Glomerular visceral epithelial cell (primary cell): ENCODE measurements around the gene OAS1.
"Not testable (repeated sequence)": the region's sequence is repeated elsewhere in the genome, so short reads cannot be mapped to it uniquely, and the experiment has no call there.

Source experiments
- DNase-seq: peaks from one replicate; pipeline ENCODE4 v3.0.0-alpha.2; 2016; ENCODE audit errors: extremely low spot score

Gene OAS1

DNA sequence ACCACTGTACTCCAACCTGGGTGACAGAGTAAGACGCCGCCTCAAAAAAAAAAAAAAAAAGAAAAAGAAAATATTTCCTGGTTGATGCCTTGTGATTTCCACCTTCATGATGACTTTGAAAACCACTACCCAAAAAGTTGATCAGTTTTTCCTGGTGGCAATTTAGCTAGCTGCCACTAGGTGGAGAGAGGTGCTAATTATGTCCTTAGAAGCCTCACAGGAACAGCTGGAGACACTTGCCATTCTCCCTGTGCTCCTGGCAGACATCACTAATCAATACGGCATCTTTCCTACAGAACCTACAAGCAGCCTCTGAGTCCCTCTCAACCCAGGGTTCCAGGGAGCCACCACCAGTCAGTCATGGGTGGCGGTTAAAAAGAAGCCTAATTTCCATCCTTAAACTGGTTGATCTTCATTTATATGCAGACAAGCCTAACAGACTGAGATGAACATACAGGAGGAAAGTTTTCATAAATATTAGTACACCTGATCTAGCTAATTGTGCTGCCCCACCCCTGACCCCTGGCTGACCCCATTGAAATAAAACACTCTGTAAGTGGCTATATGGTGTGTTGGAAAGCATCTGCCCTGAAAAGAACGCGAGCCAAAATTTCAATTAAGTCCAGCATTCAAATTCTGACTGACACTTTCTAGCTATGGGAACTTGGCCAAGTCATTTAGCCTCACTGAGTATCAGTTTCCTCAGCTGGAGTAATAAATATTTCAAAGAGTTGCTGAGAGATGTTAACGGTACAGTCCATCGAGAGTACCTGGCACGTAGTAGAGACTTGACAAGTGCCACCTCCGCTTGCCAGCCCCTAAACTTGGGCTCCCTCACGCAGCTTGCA lies 6.2 kb upstream of the OAS1 start:
- peak; percentile 49 for DNase-seq

DNA sequence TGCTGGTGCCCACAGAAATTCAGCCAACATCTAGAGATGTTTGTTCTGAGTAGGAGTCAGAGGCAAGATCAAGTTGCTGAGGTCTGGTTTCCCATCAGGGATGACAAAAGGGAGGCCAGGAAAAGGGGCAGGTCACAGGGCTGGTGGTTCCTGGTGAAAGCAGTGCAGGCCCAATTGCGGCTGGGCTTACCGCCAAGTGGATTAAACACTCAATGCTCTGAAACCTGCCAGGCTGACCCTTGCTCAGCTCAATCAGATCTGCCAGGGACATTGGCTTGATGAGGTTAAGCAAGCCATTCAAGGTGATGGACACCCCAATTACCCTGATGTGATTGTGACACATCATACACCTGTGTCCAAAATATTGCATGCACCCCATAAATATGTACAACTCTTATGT lies 5.5 kb upstream of the OAS1 start:
- DNase-seq = no peak

DNA sequence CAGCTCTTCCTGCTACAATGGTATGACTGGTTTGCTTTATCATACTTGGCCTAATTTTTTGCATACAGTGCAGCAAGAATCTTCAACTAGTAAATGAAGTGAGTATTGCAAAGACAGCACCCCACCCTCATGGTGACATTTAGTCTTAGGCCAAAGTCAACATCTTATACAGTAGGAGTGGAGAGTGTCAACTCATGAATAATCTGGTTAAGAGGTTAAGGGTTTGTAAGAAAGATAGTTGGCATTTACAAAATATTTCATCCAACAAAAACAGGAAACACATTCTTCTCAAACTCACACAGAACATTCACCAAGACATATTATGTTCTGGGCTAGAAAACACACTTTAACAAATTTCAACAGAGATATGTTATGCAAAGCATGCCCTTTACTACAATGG lies 2.2 kb upstream of the OAS1 start:
- no peak for DNase-seq

DNA sequence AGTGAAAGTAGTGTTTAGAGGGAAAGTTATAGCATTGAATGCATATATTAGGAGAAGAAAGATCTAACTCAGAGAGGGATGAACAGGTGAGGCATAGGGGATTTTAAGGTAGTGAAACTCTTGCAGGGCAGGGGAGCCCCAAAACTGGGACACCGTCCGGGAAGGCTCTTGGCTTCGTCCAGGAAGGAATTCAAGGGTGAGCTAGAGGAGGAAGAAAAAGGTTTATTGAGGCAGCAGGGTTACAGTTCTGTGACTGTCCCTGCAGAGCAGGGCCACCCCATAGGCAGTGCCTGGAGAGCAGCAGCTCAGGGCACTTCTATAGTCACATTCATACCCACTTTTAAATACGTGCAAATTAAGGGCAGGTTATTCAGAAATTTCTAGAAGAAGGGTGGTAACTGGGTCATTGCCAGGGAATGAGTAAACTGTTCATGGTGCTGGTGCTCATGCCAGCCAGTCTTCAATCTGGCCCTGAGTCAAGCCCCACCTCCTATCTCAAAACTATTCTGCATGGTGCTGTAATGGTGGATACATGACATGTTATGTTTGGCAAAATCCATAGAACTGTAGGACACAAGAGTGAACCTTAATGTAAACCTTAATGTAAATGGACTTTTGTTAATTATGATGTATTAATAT lies 1.2 kb upstream of the OAS1 start:
- DNase-seq = no peak

DNA sequence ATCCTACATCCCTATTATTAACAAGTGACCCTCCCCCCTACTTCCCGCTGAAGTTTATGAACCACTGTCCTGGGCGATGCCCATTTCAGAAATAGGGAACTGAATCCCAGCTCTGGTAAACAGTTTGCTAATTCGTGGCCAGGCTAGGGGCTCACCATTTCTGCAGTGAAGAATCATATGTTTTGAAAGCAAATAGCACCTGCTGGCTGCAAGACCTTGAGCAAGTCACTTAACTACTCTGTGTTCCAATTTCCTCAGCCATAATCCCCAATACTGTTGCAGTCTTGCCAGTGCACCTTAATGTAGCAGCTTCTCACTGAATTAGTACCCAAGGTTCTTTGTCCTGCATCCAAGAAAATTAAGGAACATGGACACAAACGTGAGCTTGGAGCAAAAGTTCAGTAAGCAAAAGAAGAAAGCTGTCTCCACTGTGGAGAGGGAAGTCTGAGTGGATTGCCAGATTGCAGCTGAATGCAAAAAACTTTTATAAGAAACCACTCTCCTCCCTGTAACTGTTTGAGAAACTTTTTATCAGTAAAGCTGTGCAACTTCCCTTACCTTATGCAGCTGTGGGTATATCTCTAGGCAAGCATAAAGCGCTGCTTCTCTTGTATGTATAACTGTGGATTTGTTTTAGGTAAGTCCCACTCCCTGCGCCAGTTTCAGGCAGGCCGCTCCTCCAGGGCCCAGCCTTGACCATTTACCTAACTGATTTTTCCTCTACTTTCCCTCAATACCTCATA lies 824 bp downstream of the OAS1 start:
- no peak for DNase-seq

DNA sequence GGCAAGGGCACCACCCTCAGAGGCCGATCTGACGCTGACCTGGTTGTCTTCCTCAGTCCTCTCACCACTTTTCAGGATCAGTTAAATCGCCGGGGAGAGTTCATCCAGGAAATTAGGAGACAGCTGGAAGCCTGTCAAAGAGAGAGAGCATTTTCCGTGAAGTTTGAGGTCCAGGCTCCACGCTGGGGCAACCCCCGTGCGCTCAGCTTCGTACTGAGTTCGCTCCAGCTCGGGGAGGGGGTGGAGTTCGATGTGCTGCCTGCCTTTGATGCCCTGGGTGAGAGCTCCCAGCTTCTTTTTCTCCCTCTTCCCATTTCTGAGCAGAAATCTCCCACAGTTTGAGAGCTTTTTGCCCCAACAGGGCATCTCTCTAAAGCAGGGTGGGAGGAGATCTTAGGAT lies 1.8 kb downstream of the OAS1 start:
- DNase-seq = no peak

DNA sequence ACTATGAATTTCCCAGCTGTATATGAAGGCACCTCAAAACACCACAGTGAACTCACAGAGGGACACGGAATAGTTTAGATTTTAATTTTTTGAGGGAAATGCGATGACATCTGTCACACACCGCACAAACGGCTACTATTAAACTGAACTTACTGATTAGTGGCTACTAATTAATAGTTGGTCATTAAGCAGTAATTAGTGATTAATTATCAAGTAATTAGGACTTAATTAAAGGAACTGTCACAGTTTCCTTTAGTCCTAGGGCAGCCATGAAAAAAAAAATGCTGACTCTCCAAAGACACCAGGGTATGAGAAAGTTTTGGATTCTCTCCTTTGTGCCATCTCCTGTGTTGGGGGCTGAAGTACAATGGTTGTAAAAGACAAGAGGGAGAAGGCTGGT lies 2.9 kb downstream of the OAS1 start:
- DNase-seq = no peak

DNA sequence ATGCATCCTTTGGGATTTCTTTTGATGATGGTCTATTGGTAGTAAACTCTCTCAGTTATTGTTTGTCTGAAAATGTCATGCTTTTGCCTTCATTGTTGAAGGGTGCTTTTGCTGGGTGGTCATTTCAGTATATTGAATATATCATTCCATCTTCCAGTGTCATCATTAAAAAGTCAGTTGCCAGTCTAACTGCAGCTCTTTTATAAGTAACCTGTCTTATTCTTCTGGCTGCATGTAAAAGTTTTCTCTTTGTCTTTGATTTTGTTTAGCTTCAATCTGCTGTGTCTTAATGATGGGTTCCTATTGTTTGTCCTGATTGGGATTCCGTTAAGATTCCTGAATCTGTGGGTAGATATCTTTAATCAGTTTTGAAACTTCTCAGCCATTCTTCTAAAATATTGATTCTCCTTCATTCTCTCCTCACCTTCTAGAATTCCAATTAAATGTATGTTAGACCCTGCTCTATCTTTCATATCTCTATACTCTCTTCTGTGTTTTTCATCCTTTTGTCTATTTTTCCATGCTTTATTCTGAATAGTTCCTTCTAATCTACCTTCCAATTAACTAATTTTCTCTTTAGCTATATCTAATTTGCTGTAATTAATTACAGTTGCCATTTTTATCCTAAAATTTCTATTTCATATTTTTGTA lies 6.4 kb downstream of the OAS1 start:
- DNase-seq = no peak

DNA sequence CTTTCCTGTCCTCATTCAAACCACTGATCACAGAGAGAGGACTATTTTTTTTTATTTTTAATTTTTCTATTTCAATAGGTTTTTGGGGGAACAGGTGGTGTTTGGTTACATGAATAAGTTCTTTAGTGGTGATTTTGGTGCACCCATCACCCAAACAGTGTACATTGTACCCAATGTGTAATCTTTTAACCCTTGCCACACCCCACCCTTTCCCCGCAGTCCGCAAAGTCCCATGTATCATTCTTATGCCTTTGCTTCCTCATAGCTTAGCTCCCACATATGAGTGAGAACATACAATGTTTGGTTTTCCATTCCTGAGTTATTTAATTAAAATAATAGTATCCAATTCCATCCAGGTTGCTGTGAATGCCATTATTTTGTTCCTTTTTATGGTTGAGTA lies 7.1 kb downstream of the OAS1 start:
- DNase-seq = not testable (repeated sequence)

DNA sequence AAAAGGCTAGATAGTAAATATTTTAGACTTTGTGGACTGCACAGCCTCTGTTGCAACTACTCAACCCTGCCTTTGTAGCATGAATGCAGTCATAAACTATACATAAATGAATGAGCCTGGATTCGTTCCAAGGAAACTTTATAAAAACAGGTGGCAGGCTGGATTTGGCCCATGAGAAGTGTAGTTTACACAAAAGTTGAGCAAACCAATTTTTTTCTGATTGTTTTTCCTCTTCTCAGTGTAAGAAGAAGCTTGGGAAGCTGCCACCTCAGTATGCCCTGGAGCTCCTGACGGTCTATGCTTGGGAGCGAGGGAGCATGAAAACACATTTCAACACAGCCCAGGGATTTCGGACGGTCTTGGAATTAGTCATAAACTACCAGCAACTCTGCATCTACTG lies 9.5 kb downstream of the OAS1 start:
- DNase-seq = no peak

DNA sequence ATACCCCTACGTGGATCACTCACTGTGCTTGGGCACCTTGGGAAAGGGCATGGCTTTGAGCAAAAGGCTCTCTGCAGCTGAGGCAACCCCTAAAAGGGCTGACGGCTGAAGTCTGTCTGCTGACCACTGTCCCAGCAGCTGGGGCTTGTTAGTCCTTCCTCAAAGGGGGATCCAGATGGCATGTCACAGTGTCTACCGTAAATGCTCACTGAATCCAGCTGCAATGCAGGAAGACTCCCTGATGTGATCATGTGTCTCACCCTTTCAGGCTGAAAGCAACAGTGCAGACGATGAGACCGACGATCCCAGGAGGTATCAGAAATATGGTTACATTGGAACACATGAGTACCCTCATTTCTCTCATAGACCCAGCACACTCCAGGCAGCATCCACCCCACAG lies 12.4 kb downstream of the OAS1 start:
- DNase-seq = no peak

DNA sequence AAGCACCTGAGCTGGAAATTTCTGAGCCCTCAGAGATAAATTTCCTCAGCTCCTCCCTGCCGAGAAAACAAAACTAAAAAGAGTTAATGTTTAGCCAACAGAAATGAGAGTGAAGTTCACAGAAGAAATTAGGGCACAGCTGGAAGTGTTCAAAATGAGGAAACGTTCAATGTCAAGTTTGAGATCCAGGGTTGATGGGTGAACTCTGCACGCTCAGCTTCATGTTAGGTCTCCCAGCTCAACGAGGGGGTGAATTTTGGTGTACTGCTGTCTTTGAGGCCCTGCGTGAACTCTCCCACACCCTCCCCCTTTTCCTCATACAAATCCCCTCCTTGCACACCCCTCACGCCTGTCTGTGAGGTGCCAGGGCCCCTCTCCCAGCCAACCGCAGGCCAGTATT lies 18.2 kb downstream of the OAS1 start:
- DNase-seq = no peak

DNA sequence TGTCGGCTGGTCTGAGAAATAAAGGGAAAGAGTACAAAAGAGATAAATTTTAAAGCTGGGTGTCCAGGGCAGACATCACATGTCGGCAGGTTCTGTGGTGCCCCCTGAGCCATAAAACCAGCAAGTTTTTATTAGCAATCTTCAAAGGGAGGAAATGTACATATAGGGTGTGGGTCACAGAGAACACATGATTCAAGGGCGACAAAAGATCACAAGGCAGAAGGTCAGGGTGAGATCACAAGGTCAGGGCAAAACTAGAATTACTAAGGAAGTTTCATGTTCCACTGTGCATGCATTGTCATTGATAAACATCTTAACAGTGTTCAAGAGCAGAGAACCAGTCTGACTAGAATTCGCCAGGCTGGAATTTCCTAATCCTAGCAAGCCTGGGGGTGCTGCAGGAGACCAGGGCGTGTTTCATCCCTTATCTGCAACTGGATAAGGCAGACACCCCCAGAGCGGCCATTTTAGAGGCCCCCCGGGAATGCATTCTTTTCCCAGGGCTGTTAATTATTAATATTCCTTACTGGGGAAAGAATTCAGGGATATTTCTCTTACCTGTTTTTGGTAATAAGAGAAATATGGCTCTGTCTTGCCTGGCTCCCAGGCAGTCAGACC lies 19.8 kb downstream of the OAS1 start:
- not testable (repeated sequence) for DNase-seq

DNA sequence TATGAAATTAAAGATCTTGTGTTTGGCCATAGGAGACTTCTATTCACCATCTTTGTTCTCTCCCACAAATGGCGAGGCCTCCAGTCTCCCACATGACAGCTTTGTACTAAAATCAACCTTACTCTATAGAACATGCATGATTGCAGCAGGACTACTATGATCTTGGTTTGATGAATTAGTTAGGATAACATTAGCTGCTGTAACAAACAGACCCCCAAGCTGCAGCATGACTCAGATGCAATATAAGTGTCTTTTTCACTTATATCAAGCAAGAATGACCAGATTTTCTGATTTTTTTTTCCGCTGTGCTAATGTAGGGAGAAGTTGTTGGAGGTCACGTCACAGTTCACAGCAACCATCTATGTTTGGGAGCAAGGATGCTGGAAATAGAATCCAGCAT lies 20.7 kb downstream of the OAS1 start:
- DNase-seq = no peak

DNA sequence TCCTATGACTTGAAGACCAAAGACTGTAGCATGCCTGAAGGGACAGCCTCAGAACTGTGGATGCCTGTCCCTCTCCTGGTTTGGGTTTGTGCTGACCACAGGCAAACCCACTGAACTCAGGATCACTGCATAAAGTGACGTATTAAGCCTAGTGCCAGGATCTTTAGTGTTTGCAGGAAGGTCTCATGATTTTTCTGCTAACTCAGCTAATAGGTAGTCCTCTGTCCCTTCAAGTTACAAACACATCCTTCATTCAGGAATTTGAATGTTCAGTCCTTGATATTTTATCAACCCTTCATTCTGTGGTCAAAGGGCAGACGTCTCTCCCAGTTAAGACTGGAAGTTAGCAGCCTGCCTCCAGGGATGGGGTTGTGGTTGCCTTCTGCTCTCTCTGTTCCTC lies 21.2 kb downstream of the OAS1 start:
- no peak for DNase-seq

DNA sequence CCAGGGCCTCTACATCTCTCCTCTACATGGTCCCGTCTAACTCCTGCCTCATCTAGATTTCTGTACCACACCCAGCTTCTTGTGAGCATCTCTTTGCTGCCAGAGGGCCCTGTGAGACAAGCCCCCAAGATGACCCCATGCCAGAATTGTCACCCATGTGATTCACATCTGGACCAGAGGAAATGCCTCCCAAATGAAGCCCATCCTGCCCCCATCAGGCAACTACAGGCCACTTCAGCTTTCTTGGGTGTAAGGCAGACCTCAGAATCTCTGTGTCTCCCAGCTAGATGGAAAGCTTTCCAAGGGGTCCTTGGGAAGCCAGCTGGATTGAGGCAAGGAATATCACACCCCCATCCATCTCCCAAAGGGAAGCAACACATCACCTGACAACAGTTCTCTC lies 22.2 kb downstream of the OAS1 start:
- no peak for DNase-seq

DNA sequence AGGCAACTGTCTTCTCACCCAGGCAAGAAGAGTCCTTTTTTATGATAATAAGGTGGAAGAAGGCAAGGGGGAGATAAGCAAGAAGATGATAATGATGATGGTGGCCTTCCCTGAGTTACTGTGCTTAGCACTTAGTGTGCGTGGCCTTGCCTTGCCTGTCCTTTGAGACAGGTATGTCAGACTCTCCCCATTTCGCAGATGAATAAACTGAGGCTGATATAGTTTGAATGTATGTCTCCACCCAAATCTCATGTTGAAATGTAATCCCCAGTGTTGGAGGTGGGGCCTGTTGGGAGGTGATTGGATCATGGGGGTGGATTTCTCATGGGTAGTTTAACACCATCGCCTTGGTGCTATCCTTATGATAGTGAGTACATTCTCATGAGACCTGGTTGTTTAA lies 23.0 kb downstream of the OAS1 start:
- DNase-seq = no peak

DNA sequence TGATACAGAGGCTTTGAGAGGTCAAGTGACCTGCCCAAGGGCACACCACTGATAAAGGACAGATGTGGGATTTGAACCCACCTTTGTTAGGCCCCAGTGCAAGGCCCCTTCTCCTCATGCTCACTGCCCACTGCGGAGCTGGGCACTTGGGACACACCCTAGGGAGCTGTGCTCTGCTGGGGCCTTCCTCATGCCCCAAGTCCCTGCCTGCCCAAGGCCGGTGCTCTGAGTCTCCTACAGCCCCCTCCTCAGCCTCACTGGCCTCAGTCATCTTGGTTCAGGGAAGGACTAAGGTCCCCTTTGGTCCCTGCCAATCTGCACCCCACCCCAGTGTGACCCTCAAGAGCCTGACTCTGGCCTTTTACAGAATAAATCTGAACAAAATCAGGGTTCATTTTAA lies 23.6 kb downstream of the OAS1 start:
- DNase-seq = no peak

DNA sequence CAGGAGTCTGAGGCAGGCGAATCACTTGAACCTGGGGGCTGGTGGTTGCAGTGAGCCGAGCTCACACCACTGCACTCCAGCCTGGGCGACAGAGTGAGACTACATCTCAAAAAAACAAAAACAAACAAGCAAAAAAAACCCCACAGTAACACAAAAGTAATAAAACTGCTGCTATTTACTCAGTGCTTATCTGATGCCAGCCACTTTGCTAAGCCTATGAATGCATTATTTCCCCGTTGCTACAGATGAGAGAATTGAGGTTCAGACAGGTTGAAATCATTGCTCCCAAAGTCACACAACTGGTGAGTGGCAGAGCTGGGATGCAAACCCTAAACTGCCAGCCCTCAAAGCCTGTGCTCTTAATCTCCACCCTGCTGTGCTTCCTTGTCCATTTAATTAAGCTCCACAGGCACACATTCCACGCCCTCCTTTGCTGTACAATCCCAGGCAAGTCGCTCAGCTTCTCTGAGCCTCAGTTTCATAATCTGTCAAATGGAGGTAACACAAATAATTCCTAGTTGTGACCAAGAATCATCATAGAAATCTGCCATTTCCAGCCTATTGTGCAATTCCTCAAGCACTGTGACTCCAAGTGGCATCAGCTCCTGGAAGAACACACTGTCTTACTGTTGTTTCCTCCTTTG lies 25.8 kb downstream of the OAS1 start:
- DNase-seq = no peak

DNA sequence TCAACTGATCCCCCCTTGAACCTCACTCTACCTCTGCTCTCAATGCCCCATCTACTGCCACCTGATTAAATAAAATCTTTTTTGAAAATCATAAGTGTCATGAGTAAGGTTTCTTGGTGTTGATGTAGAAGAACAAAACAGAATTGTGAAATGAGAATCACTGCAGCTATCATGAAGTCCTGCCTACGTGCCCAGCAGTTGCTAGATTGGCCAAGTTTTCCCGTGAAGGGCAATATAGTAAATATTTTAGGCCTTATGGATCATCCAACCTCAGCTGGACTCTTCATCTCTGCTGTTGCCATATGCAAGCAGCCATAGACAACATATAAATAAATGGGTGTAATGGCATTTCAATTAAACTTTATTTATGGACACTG lies 26.4 kb downstream of the OAS1 start:
- no peak for DNase-seq

DNA sequence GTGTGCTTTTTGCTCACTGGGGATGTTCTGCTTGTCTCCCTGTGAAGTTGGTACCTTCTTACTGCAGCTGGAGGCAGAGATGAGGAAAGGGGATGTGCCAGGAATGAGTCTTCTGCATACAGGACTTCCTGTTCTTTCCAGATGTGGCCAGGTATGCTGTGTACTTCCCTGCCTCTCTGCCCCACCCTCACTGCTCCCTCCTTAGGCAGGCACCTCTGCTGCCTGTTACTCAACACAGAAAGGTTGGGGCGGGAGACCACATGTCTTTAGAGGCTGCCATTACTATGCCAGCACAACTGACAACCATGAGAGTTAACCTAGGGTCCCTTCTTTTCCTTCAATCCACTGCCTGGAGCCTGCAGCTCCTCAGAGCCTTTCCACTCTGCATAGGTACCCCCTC lies 29.5 kb downstream of the OAS1 start:
- DNase-seq = no peak

DNA sequence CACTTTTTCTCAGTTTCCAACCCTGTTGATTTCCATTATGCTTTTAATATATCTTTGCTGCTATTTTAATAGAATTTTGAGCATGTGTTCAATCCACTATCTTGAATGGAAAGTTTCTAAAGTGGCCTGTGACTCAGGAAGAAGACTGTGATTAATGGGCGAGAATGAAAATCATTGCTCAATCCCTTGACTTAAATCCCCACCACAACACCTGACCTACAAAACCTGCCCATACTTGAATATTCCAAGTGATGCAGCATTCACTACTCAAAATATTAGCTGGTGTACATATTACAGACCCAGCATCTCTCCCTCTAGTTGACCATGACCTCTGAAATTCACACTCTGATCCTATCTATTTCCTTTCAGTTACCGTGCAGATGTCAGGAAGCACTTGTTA lies 30.2 kb downstream of the OAS1 start:
- DNase-seq = no peak
